ENCODE results near the gene RAP2A.

Gene RAP2A

DNA sequence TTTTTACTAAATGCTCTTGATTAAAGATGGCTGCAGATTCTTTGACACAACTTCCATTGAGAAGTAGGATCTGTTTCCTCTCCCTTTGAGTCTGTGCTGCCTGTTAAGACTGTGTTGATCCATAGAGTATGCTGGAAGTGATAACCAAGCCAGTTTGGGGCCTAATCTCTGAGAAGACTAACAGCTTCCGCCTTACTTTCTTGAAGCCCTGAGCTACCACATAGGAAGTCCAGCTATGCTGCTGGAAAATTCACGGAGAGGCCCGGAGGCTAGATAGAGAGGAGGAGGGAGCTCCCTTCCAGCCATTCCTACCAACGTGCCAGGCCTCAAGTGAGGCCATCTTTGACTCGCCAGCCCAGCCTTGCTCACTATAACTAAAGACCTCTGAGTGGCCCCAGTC, 12.5 kb downstream of the RAP2A start:
- peaks cover 21% of the 10 kb centered on the region for H3K4me1 Mint-ChIP-seq
- H3K27ac Mint-ChIP-seq: no peak overlapping the region
- H3K9me3 Mint-ChIP-seq: no peaks in the 10 kb centered on the region
- H3K27me3 Mint-ChIP-seq (ENCODE audit: low read depth, poor library complexity): no peaks in the 10 kb centered on the region
- H3K4me3 Mint-ChIP-seq: no peak overlapping the region
- peaks cover 74% of the 10 kb centered on the region for H3K36me3 Mint-ChIP-seq (ENCODE audit: low read depth)
- DNase-seq: no peak
- TF ChIP-seq, protein P1, sequence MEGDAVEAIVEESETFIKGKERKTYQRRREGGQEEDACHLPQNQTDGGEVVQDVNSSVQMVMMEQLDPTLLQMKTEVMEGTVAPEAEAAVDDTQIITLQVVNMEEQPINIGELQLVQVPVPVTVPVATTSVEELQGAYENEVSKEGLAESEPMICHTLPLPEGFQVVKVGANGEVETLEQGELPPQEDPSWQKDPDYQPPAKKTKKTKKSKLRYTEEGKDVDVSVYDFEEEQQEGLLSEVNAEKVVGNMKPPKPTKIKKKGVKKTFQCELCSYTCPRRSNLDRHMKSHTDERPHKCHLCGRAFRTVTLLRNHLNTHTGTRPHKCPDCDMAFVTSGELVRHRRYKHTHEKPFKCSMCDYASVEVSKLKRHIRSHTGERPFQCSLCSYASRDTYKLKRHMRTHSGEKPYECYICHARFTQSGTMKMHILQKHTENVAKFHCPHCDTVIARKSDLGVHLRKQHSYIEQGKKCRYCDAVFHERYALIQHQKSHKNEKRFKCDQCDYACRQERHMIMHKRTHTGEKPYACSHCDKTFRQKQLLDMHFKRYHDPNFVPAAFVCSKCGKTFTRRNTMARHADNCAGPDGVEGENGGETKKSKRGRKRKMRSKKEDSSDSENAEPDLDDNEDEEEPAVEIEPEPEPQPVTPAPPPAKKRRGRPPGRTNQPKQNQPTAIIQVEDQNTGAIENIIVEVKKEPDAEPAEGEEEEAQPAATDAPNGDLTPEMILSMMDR (IDR thresholded peaks at IDR 0.05): no peak

DNA sequence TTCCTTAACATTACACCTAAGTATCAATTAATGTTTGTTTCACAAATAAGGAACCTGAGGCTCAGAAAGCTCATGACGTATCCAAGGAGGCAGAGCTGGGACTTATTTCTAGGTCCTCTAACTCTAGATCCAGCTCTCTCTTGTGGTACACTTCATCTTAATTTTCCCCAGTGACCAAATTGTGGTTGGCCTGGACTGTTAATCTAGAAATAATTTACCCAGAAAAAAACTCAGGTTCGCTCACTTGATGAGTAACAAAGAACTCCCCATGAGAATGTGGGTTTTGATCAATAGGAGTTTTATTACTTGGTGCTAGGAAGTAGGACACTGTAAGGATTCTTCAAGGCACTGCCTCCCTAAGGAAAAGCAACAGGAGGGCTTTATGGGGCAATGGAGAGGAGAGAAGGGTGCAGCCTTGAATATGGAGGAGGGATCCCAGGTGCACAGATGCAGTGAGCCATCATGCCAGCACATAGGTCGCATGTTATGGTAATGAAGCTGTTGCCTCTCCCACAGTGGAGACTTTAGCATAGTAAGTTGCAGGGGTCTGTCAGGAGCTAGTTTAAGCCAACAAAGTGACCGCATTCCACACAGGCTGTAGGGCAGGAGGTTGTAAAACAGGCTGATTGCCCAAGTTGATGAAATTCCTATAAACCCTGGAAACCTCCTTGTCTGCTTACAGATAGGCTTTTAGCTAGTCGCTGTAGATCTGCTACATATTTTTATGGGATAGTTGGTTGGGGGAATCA, 14.7 kb downstream of the RAP2A start:
- Mint-ChIP-seq H3K27ac (peak overlapping the region; percentile 9), H3K27me3 (ENCODE audit: low read depth, poor library complexity) (no peaks in the 10 kb centered on the region), H3K4me1 (peaks cover 21% of the 10 kb centered on the region), H3K36me3 (ENCODE audit: low read depth) (peaks cover 85% of the 10 kb centered on the region), H3K9me3 (peaks cover 7% of the 10 kb centered on the region), H3K4me3 (no peak overlapping the region)
- TF ChIP-seq, protein P1 (IDR thresholded peaks at IDR 0.05): no peak
- no peak for DNase-seq

DNA sequence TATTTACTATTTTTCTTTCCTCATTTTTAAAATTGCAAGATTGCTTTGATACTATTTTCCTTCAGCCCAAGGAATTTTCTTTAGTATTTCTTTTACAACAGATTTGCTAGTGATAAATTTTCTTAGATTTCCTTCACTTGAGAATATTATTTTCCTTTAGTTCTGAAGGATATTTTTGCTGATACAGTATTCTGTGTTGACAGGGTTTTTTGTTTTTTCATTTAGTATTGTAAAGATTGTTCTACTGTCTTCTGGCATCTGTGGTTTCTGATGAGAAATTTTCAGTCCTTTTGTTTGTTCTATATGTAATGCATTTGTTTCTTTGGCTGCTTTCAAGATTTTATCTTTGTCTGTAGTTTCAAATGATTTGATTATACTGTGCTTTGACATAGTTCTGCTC, 20.7 kb downstream of the RAP2A start:
- peaks cover 2% of the 10 kb centered on the region for H3K4me1 Mint-ChIP-seq
- H3K27ac Mint-ChIP-seq: no peak overlapping the region
- DNase-seq: no peak
- TF ChIP-seq, protein P1 (IDR thresholded peaks at IDR 0.05): no peak
- no peaks in the 10 kb centered on the region for H3K27me3 Mint-ChIP-seq (ENCODE audit: low read depth, poor library complexity)
- H3K36me3 Mint-ChIP-seq (ENCODE audit: low read depth): peaks cover 87% of the 10 kb centered on the region
- H3K9me3 Mint-ChIP-seq: peaks cover 32% of the 10 kb centered on the region
- H3K4me3 Mint-ChIP-seq: no peak overlapping the region

DNA sequence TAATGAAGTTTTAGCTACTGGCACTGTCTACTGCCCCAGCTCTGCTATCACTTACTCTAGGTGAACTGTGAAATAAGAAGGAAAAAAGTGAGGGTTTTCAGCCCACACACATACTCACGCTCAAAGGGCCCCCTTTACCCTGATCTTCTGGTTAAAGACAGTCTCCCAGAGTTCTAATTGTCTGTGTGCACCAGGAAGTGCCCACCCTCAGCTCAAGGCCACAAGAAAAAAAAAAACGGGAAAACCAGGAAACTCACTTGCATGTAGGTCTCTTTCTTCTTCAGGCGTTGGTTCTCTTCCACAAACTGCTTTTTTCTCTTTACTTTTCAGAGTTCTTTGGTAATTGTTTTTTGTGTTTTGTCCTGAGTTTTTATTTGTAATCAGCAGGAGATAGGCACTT, 22.1 kb downstream of the RAP2A start:
- Mint-ChIP-seq H3K9me3 (peaks cover 32% of the 10 kb centered on the region), H3K27ac (peak overlapping the region; percentile 84), H3K27me3 (ENCODE audit: low read depth, poor library complexity) (no peaks in the 10 kb centered on the region)

DNA sequence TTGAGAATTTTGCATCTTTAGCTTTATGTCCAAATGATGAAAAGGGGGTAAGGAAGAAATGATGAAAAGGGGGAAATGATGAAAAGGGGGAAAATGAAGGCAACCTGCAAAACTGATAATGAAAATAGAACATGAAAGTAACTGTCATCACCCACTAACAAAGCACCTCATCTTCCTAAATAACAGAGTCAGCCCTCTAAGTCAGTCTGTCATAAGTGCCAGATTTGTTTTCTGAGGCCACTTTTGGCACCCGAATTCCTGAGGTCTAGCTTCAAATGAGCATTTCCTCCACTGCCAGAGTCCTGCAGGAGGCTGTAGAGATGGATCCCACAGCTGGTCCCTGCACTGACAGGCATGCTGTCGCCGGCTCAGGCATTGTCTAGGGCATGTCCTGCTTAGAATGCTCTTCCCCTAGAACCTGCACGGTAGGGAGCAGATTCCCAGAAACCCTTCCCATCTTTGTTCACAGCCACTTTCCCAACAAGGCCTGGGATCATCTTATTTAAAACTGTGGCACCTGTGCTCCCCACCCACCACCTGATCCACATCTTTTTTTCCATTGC, 25.3 kb downstream of the RAP2A start:
- no peak for DNase-seq
- TF ChIP-seq, protein P1 (IDR thresholded peaks at IDR 0.05): no peak
- Mint-ChIP-seq H3K9me3 (peaks cover 20% of the 10 kb centered on the region), H3K36me3 (ENCODE audit: low read depth) (peaks cover 83% of the 10 kb centered on the region), H3K27me3 (ENCODE audit: low read depth, poor library complexity) (no peaks in the 10 kb centered on the region), H3K27ac (peak overlapping the region; percentile 59), H3K4me1 (no peaks in the 10 kb centered on the region), H3K4me3 (no peak overlapping the region)

More for the DNA sequence above, 22.1 kb downstream of the RAP2A start:
- peaks cover 86% of the 10 kb centered on the region for H3K36me3 Mint-ChIP-seq (ENCODE audit: low read depth)
- no peak overlapping the region for H3K4me3 Mint-ChIP-seq
- TF ChIP-seq, protein P1 (IDR thresholded peaks at IDR 0.05): no peak
- DNase-seq: no peak
- H3K4me1 Mint-ChIP-seq: no peaks in the 10 kb centered on the region
